ENCODE data around the gene KRTAP20-3.

The KRTAP20-3 gene

GRCh38 chr21:30646904-30647414, 4.3 kb downstream of the KRTAP20-3 start:
- no CpG with 5 or more reads among the region's 1 CpG for WGBS (ENCODE audit: extremely low coverage, insufficient coverage, insufficient read length)
- Histone ChIP-seq H2BK12ac (ENCODE audit: low read length) (no peak overlapping the region), H3K23ac (ENCODE audit: low read length) (no peak overlapping the region), H3K79me1 (ENCODE audit: low read length) (no peaks in the 10 kb centered on the region), H3K36me3 (ENCODE audit: control insufficient read depth in 1 of 2, insufficient read depth in 2 of 2, low read length in 2 of 2) (no peaks in the 10 kb centered on the region), H4K12ac (ENCODE audit: low read depth, low read length) (no peak overlapping the region), H4K91ac (ENCODE audit: low read depth, low read length) (no peak overlapping the region), H3K4me3 (ENCODE audit: low read depth, low read length) (no peak overlapping the region), H3K79me2 (ENCODE audit: control insufficient read depth, insufficient read depth, low read length, poor library complexity) (no peaks in the 10 kb centered on the region), H2BK5ac (ENCODE audit: low read depth, low read length, poor library complexity) (no peak overlapping the region), H2BK120ac (ENCODE audit: insufficient read depth, low read length, poor library complexity) (no peak overlapping the region), H3K4me2 (ENCODE audit: low read length) (no peak overlapping the region), H3K9me3 (ENCODE audit: insufficient read depth, low read depth, low read length) (no peaks in the 10 kb centered on the region), H3K18ac (ENCODE audit: low read length) (no peak overlapping the region), H3K27ac (ENCODE audit: low read depth, low read length) (no peak overlapping the region), H2AFZ (ENCODE audit: insufficient read depth, low read length, poor library complexity) (no peak overlapping the region), H3K4me1 (ENCODE audit: control insufficient read depth in 1 of 2, insufficient read depth in 2 of 2, low read length in 2 of 2) (no peaks in the 10 kb centered on the region), H3K4ac (ENCODE audit: low read depth, low read length) (no peak overlapping the region), H2AK5ac (ENCODE audit: low read length) (no peak overlapping the region), H4K8ac (ENCODE audit: low read depth, low read length) (no peak overlapping the region), H3K27me3 (ENCODE audit: insufficient read depth, low read length) (no peaks in the 10 kb centered on the region), H3K9ac (ENCODE audit: low read length) (no peak overlapping the region), H3K14ac (ENCODE audit: low read length) (no peak overlapping the region)
- no peak for DNase-seq

DNA sequence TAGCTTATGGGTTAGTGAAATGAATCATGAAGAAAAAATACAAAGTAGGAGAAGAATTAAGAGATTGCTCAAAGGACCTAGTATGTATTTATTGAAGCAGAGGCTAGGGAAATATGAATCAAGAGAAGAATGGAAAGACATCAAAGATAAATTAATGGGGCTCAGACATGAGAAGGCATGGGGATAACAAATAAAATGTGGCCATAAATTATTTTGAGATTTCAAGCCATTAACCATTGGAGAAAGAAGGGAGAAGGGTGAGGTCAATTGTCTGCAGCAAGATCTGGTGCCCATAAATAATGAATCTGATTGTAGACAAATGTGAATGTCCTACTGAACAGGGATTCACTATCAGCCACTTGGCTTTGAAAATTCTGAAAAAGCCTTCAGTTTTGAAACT, 10.2 kb downstream of the KRTAP20-3 start:
- Histone ChIP-seq H3K27ac (ENCODE audit: low read depth, low read length) (no peak overlapping the region), H2BK5ac (ENCODE audit: low read depth, low read length, poor library complexity) (no peak overlapping the region), H3K4me2 (ENCODE audit: low read length) (no peak overlapping the region), H3K9me3 (ENCODE audit: insufficient read depth, low read depth, low read length) (no peaks in the 10 kb centered on the region), H3K4ac (ENCODE audit: low read depth, low read length) (no peak overlapping the region), H3K9ac (ENCODE audit: low read length) (no peak overlapping the region), H3K79me1 (ENCODE audit: low read length) (no peaks in the 10 kb centered on the region), H2AK5ac (ENCODE audit: low read length) (no peak overlapping the region), H4K91ac (ENCODE audit: low read depth, low read length) (no peak overlapping the region), H3K27me3 (ENCODE audit: insufficient read depth, low read length) (no peaks in the 10 kb centered on the region), H3K14ac (ENCODE audit: low read length) (no peak overlapping the region), H4K12ac (ENCODE audit: low read depth, low read length) (no peak overlapping the region), H3K4me1 (ENCODE audit: control insufficient read depth in 1 of 2, insufficient read depth in 2 of 2, low read length in 2 of 2) (no peaks in the 10 kb centered on the region), H2AFZ (ENCODE audit: insufficient read depth, low read length, poor library complexity) (no peak overlapping the region), H3K79me2 (ENCODE audit: control insufficient read depth, insufficient read depth, low read length, poor library complexity) (no peaks in the 10 kb centered on the region), H2BK120ac (ENCODE audit: insufficient read depth, low read length, poor library complexity) (no peak overlapping the region), H4K8ac (ENCODE audit: low read depth, low read length) (no peak overlapping the region), H3K36me3 (ENCODE audit: control insufficient read depth in 1 of 2, insufficient read depth in 2 of 2, low read length in 2 of 2) (no peaks in the 10 kb centered on the region), H3K4me3 (ENCODE audit: low read depth, low read length) (no peak overlapping the region), H2BK12ac (ENCODE audit: low read length) (no peak overlapping the region), H3K23ac (ENCODE audit: low read length) (no peak overlapping the region), H3K18ac (ENCODE audit: low read length) (no peak overlapping the region)
- no peak for DNase-seq

DNA sequence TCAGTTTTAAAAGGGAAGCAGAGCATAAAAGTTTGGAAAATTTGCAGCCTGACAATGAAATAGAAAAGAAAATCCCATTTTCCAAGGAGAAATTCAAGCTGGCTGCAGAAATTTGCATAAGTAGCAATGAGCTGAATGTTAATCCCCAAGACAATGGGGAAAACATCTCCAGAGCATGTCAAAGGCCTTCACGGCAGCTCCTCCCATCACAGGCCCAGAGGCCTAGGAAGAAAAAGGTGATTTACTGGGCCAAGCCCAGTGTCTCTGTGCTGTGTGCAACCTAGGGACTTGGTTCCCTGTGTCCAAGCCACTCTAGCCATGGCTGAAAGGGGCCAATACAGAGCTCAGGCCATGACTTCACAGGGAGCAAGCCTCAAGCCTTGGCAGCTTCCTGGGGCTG, 26.1 kb downstream of the KRTAP20-3 start:
- Histone ChIP-seq H4K91ac (ENCODE audit: low read depth, low read length) (no peak overlapping the region), H3K9me3 (ENCODE audit: insufficient read depth, low read depth, low read length) (no peaks in the 10 kb centered on the region), H2BK120ac (ENCODE audit: insufficient read depth, low read length, poor library complexity) (no peak overlapping the region), H3K4me1 (ENCODE audit: control insufficient read depth in 1 of 2, insufficient read depth in 2 of 2, low read length in 2 of 2) (no peaks in the 10 kb centered on the region), H3K36me3 (ENCODE audit: control insufficient read depth in 1 of 2, insufficient read depth in 2 of 2, low read length in 2 of 2) (no peaks in the 10 kb centered on the region), H2AFZ (ENCODE audit: insufficient read depth, low read length, poor library complexity) (no peak overlapping the region), H3K27ac (ENCODE audit: low read depth, low read length) (no peak overlapping the region), H3K23ac (ENCODE audit: low read length) (no peak overlapping the region), H3K18ac (ENCODE audit: low read length) (no peak overlapping the region), H3K14ac (ENCODE audit: low read length) (no peak overlapping the region), H3K27me3 (ENCODE audit: insufficient read depth, low read length) (no peaks in the 10 kb centered on the region), H4K12ac (ENCODE audit: low read depth, low read length) (no peak overlapping the region), H3K79me1 (ENCODE audit: low read length) (no peaks in the 10 kb centered on the region), H3K9ac (ENCODE audit: low read length) (no peak overlapping the region), H3K4me3 (ENCODE audit: low read depth, low read length) (no peak overlapping the region), H2BK5ac (ENCODE audit: low read depth, low read length, poor library complexity) (no peak overlapping the region), H3K79me2 (ENCODE audit: control insufficient read depth, insufficient read depth, low read length, poor library complexity) (no peaks in the 10 kb centered on the region), H4K8ac (ENCODE audit: low read depth, low read length) (no peak overlapping the region), H3K4me2 (ENCODE audit: low read length) (no peak overlapping the region), H2BK12ac (ENCODE audit: low read length) (no peak overlapping the region), H2AK5ac (ENCODE audit: low read length) (no peak overlapping the region), H3K4ac (ENCODE audit: low read depth, low read length) (no peak overlapping the region)
- WGBS (ENCODE audit: extremely low coverage, insufficient coverage, insufficient read length) = no CpG with 5 or more reads among the region's 1 CpG
- DNase-seq = no peak

GRCh38 chr21:30672985-30673650, 30.5 kb downstream of the KRTAP20-3 start:
- no CpG with 5 or more reads among the region's 2 CpGs for WGBS (ENCODE audit: extremely low coverage, insufficient coverage, insufficient read length)
- Histone ChIP-seq H3K14ac (ENCODE audit: low read length) (no peak overlapping the region), H3K27ac (ENCODE audit: low read depth, low read length) (no peak overlapping the region), H2BK5ac (ENCODE audit: low read depth, low read length, poor library complexity) (no peak overlapping the region), H3K4me2 (ENCODE audit: low read length) (no peak overlapping the region), H3K23ac (ENCODE audit: low read length) (no peak overlapping the region), H2AK5ac (ENCODE audit: low read length) (no peak overlapping the region), H4K12ac (ENCODE audit: low read depth, low read length) (no peak overlapping the region), H3K4me3 (ENCODE audit: low read depth, low read length) (no peak overlapping the region), H2BK12ac (ENCODE audit: low read length) (no peak overlapping the region), H3K4me1 (ENCODE audit: control insufficient read depth in 1 of 2, insufficient read depth in 2 of 2, low read length in 2 of 2) (no peaks in the 10 kb centered on the region), H4K8ac (ENCODE audit: low read depth, low read length) (no peak overlapping the region), H2AFZ (ENCODE audit: insufficient read depth, low read length, poor library complexity) (no peak overlapping the region), H3K4ac (ENCODE audit: low read depth, low read length) (no peak overlapping the region), H3K18ac (ENCODE audit: low read length) (no peak overlapping the region), H3K9ac (ENCODE audit: low read length) (no peak overlapping the region), H3K79me1 (ENCODE audit: low read length) (no peaks in the 10 kb centered on the region), H4K91ac (ENCODE audit: low read depth, low read length) (no peak overlapping the region), H3K27me3 (ENCODE audit: insufficient read depth, low read length) (no peaks in the 10 kb centered on the region), H3K36me3 (ENCODE audit: control insufficient read depth in 1 of 2, insufficient read depth in 2 of 2, low read length in 2 of 2) (no peaks in the 10 kb centered on the region), H3K79me2 (ENCODE audit: control insufficient read depth, insufficient read depth, low read length, poor library complexity) (no peaks in the 10 kb centered on the region), H3K9me3 (ENCODE audit: insufficient read depth, low read depth, low read length) (peaks cover 2% of the 10 kb centered on the region), H2BK120ac (ENCODE audit: insufficient read depth, low read length, poor library complexity) (no peak overlapping the region)
- DNase-seq = no peak

All from trophoblast cell (in vitro differentiated cells and primary cell).